Sigmoid colon (tissue), 7 donors: ENCODE data around the gene LRFN4. TPM values are rescaled to one million over a fixed set of nuclear protein-coding genes. Genes with fewer than 3 reads are reported as not detected.

ENCODE experiments used
- DNase-seq: peaks from one replicate; pipeline ENCODE4 v3.0.0-alpha.2; 2019
- H3K27ac ChIP-seq, 4 donors: fragments of 200-600 bp; sonication (generic); one replicate each; pipeline ENCODE4 v1.5.1; 2016 to 2019; ENCODE audit warnings: mild to moderate bottlenecking in 1 of 4
- H3K27me3 ChIP-seq, 3 donors: fragments of 200-600 bp; sonication (generic); one replicate each; pipeline ENCODE4 v1.5.1; 2019; ENCODE audit warnings: mild to moderate bottlenecking in 1 of 3
- H3K36me3 ChIP-seq, 4 donors: fragments of 200-600 bp; sonication (generic); one replicate each; pipeline ENCODE4 v1.5.1; 2016 to 2019
- H3K4me1 ChIP-seq, 4 donors: fragments of 200-600 bp; sonication (generic); one replicate each; pipeline ENCODE4 v1.5.1; 2017 to 2019
- H3K4me3 ChIP-seq, 4 donors: fragments of 200-600 bp; sonication (generic); one replicate each; pipeline ENCODE4 v1.5.1; 2017 to 2019; ENCODE audit warnings: mild to moderate bottlenecking in 2 of 4, moderate library complexity in 1 of 4
- H3K9me3 ChIP-seq, 4 donors: fragments of 200-600 bp in 3 of 4; sonication (generic) in 3 of 4; one replicate each; pipeline versions ENCODE4 v1.5.1 to v1.6.1; 2013 to 2019
- EP300 ChIP-seq, 4 donors: sonication (generic); formaldehyde crosslinking; IDR thresholded peaks; one replicate each; pipeline ENCODE4 v1.6.1; 2017; ENCODE audit warnings: antibody characterized with exemption in 4 of 4
- POLR2A ChIP-seq, 2 donors: fragments of 450-650 bp; IDR thresholded peaks; one replicate each; pipeline ENCODE4 v1.6.1; 2016; ENCODE audit warnings: antibody characterized with exemption in 2 of 2, mild to moderate bottlenecking in 2 of 2, moderate library complexity in 2 of 2
- POLR2AphosphoS5 ChIP-seq, 4 donors: sonication (generic); formaldehyde crosslinking; IDR thresholded peaks; one replicate each; pipeline ENCODE4 v1.6.1; 2017; ENCODE audit warnings: antibody characterized with exemption in 4 of 4
- whole genome bisulfite sequencing, 2 donors: extraction: QIAGEN DNeasy Blood & Tissue Kit; methylation state at CpG; one replicate each; pipeline ENCODE4 v1.1.7; 2013; 5-methylcytosine and 5-hydroxymethylcytosine counted together
- intact Hi-C: fragments of 100-400 bp; cut with DNase I; formaldehyde crosslinking; loops from one replicate; pipeline ENCODE4 v1.15.1; 2023
- polyA plus RNA-seq, 3 donors: library from polyadenylated mRNA; stranded (reverse); fragments of 200-250 nt; gene quantifications; one replicate each; pipeline ENCODE4 v1.2.3, GENCODE V29; 2013
- total RNA-seq, 4 donors: library from RNA; depleted of rRNA; stranded (reverse); fragments of >200 nt; gene quantifications; one replicate each; pipeline ENCODE4 v1.1.0, GENCODE V29; 2016
- TF ChIP-seq, protein P1 (sequence below), 4 experiments: fragments of 450-650 bp in 3 of 4; fragments of 200-600 bp in 1 of 4; IDR thresholded peaks; one replicate each; pipeline ENCODE4 v1.5.1; 2016 to 2019; ENCODE audit warnings: antibody characterized with exemption in 4 of 4, mild to moderate bottlenecking in 3 of 4, moderate library complexity in 2 of 4
- donor health status: healthy with polysubstance abuse.
- donor health status: Bipolar disorder and iron deficiency.
- donor health status: healthy.

Gene LRFN4
- total and polyA plus RNA-seq, 7 donors = 4.2 to 32.2 (median 4.6) TPM

DNA sequence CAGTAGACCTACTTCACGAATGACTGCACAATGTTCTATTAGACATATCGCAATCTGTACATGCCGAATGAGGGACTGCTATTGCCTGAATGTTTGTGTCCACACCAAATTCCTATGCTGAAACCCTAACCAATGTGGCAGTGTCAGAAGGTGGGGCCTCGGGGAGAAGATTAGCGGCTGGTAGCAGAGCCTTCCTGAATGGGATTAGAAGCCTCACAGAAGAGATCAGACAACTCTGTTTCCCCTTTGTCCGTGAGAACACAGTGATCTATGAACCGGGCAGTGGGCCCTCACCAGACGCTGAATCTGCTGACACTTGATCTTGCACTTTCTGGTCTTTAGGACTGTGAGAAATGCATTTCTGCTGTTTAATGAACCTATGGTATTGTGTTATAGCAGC is 33.1 kb downstream of the LRFN4 start:
- WGBS, 2 donors = 86 to 90% methylated on average over 8 of the region's 8 CpGs
- no peak overlapping the region for H3K4me3 ChIP-seq
- intact Hi-C loops = no loop called here

DNA sequence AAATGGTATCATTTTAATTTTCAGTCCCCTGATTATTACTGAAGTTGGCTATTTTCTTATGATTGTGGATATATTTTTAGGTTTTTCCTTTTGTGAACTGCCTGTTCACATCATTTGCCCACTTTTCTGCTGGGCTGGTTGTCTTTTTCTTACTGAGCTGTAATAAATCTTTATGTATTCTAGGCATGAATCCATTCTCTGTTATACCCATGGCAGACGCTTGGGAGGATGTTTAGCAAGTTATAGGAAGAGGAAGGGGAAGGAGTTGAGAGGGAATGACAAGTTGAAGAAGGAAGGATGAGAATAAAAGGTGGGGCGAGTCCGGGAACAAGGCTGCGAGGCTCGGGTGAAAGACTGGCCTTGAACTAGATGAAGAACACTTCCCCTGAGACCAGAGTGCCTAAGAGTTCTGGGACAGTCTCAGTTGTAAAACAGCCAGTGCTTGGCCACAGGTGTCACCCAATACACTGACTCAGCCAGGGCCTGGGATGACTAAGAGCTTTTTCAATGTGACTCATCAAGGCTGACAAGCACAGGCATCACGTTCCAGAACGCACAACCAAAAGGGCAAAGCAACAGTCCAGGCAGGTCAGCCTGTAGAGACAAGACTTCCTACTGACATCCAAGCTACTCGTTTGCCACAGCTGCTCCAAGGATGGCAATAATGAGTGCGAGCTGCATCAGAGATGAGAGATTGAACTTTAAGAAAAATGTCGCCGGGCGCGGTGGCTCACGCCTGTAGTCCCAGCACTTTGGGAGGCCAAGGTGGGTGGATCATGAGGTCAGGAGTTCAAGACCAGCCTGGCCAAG is 35.2 kb downstream of the LRFN4 start:
- intact Hi-C loops = no loop called here
- no peak for DNase-seq
- H3K27ac ChIP-seq = no peak overlapping the region
- TF ChIP-seq POLR2A (IDR thresholded peaks at IDR 0.05) (no peak), POLR2AphosphoS5 (IDR thresholded peaks at IDR 0.05) (no peak), EP300 (IDR thresholded peaks at IDR 0.05) (no peak)
- TF ChIP-seq, protein P1, sequence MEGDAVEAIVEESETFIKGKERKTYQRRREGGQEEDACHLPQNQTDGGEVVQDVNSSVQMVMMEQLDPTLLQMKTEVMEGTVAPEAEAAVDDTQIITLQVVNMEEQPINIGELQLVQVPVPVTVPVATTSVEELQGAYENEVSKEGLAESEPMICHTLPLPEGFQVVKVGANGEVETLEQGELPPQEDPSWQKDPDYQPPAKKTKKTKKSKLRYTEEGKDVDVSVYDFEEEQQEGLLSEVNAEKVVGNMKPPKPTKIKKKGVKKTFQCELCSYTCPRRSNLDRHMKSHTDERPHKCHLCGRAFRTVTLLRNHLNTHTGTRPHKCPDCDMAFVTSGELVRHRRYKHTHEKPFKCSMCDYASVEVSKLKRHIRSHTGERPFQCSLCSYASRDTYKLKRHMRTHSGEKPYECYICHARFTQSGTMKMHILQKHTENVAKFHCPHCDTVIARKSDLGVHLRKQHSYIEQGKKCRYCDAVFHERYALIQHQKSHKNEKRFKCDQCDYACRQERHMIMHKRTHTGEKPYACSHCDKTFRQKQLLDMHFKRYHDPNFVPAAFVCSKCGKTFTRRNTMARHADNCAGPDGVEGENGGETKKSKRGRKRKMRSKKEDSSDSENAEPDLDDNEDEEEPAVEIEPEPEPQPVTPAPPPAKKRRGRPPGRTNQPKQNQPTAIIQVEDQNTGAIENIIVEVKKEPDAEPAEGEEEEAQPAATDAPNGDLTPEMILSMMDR (IDR thresholded peaks at IDR 0.05) = no peak
- no peaks in the 10 kb centered on the region for H3K36me3 ChIP-seq
- H3K4me3 ChIP-seq = no peak overlapping the region
- no peaks in the 10 kb centered on the region for H3K27me3 ChIP-seq
- no peaks in the 10 kb centered on the region for H3K4me1 ChIP-seq
- 74 to 77% methylated on average over 14 of the region's 14 CpGs for WGBS, 2 donors
- H3K9me3 ChIP-seq = no peaks in the 10 kb centered on the region

More for the DNA sequence above, 33.1 kb downstream of the LRFN4 start:
- Histone ChIP-seq H3K9me3 (no peaks in the 10 kb centered on the region), H3K27ac (no peak overlapping the region), H3K36me3 (no peaks in the 10 kb centered on the region), H3K4me1 (no peaks in the 10 kb centered on the region), H3K27me3 (no peaks in the 10 kb centered on the region)
- DNase-seq = no peak
- TF ChIP-seq, protein P1 (IDR thresholded peaks at IDR 0.05) = no peak
- no peak for TF ChIP-seq EP300 (IDR thresholded peaks at IDR 0.05)
- TF ChIP-seq POLR2A (IDR thresholded peaks at IDR 0.05) = no peak
- TF ChIP-seq POLR2AphosphoS5 (IDR thresholded peaks at IDR 0.05) = no peak

DNA sequence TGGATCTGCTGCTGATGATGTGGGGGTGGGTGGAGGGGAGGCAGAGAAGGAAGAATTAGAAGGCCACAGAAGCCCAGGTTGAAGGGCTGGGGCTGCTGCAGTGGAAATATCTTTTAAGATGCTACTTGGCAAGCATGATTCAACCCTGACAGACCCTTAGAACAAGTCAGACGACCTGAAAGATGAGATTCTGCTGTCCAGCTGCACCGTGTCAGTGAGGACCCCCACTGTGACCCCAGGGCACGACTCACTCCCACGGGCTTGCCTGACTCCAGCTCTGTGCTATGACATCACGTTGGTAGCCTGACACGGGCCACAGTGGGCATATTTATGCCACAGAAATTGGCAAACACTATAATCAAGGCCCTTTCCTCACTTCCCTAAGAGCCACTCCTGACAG is 36.0 kb downstream of the LRFN4 start:
- TF ChIP-seq POLR2AphosphoS5 (IDR thresholded peaks at IDR 0.05) (no peak), EP300 (IDR thresholded peaks at IDR 0.05) (no peak), POLR2A (IDR thresholded peaks at IDR 0.05) (no peak)
- TF ChIP-seq, protein P1 (IDR thresholded peaks at IDR 0.05) = no peak
- no peak overlapping the region for H3K4me3 ChIP-seq
- WGBS, 2 donors = 71 to 83% methylated on average over 6 of the region's 6 CpGs
- no peaks in the 10 kb centered on the region for H3K9me3 ChIP-seq
- no peaks in the 10 kb centered on the region for H3K27me3 ChIP-seq
- no peak for DNase-seq
- intact Hi-C loops = no loop called here
- no peaks in the 10 kb centered on the region for H3K4me1 ChIP-seq
- H3K36me3 ChIP-seq = no peaks in the 10 kb centered on the region
- no peak overlapping the region for H3K27ac ChIP-seq

DNA sequence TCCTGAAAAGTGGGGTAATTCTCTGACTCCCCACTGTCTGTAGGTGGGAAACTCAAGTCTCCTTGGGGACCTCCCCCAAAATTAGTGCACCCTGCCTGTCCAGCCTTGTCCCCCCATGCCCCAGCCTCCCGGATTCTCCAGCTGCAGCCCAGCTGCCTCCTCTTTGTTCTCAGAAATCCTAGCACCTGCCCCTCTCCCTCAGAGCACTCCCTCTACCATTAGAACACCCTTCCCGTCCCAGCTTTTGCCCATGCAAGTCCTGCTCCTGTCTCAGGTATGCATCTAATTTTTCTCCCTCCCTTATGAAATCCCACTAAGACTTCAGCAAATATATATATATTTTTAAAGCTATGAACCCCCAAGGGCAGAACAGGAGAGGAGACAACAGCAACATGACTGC is 37.3 kb downstream of the LRFN4 start:
- no peaks in the 10 kb centered on the region for H3K36me3 ChIP-seq
- no peaks in the 10 kb centered on the region for H3K9me3 ChIP-seq
- H3K27me3 ChIP-seq = no peaks in the 10 kb centered on the region
- intact Hi-C loops = no loop called here
- no peak overlapping the region for H3K4me3 ChIP-seq
- no peaks in the 10 kb centered on the region for H3K4me1 ChIP-seq
- no peak for DNase-seq
- 82 to 86% methylated on average over 2 of the region's 2 CpGs for WGBS, 2 donors
- no peak overlapping the region for H3K27ac ChIP-seq
- TF ChIP-seq, protein P1 (IDR thresholded peaks at IDR 0.05) = no peak
- TF ChIP-seq EP300 (IDR thresholded peaks at IDR 0.05) (no peak), POLR2A (IDR thresholded peaks at IDR 0.05) (no peak), POLR2AphosphoS5 (IDR thresholded peaks at IDR 0.05) (no peak)
